Astrocyte of the spinal cord (primary cell): ENCODE measurements around the gene C1orf94.

Experiments used
- DNase-seq: peaks from one replicate; pipeline ENCODE4 v3.0.0; 2011; ENCODE audit warnings: low read depth, low spot score
- H3K4me3 ChIP-seq: 2 replicates; pipeline ENCODE4 v1.5.1; 2011; ENCODE audit warnings: low read depth, mild to moderate bottlenecking, low read length, moderate library complexity
- in situ Hi-C: cut with HindIII; loops from 2 replicates; pipeline ENCODE4 v1.10.0; 2017; ENCODE audit warnings: low sequenced_read_pairs
- TF ChIP-seq, protein P1 (sequence below): IDR thresholded peaks from 2 replicates; pipeline ENCODE4 v1.5.1; 2012; ENCODE audit warnings: low read depth, mild to moderate bottlenecking, low read length, inconsistent platforms

The C1orf94 gene

DNA sequence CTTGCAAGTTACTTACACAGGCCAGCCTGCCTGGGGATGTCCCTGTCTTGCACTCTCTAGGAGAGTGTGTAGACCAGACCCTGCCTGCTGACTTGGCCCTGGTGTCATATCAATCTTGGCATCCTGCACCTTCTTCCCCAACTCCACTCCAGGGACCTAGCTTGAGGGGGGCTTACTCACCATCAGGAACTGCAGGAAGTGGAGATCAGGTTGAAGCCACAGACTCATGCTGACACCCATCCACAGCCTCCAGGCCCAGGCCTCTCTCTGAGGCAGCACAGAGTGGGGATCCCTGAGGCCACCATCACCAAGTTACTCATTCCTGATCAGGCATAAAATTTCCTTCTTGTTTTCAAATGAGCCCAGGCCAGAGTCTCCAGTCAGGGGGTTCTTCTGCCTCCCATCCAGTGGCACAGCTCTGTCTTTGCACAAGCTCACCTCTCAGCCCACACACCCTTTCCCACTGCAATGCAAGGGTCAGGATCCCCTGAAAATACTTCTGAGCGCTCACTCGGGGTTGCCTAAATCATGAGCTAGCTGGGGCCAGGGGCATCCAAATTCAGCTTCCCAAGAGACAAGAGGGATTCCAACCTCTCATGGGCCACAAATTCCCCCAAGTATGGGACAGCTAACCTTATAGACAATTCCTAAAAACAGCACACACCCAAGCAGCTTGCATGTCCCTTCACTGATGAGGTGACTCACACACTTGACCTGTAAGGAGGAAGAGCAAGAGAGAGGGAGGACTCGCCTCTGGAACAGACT, 45.1 kb upstream of the C1orf94 start:
- no peak overlapping the region for H3K4me3 ChIP-seq
- TF ChIP-seq, protein P1, sequence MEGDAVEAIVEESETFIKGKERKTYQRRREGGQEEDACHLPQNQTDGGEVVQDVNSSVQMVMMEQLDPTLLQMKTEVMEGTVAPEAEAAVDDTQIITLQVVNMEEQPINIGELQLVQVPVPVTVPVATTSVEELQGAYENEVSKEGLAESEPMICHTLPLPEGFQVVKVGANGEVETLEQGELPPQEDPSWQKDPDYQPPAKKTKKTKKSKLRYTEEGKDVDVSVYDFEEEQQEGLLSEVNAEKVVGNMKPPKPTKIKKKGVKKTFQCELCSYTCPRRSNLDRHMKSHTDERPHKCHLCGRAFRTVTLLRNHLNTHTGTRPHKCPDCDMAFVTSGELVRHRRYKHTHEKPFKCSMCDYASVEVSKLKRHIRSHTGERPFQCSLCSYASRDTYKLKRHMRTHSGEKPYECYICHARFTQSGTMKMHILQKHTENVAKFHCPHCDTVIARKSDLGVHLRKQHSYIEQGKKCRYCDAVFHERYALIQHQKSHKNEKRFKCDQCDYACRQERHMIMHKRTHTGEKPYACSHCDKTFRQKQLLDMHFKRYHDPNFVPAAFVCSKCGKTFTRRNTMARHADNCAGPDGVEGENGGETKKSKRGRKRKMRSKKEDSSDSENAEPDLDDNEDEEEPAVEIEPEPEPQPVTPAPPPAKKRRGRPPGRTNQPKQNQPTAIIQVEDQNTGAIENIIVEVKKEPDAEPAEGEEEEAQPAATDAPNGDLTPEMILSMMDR = no peak
- in situ Hi-C loops = no loop called here
- no peak for DNase-seq

DNA sequence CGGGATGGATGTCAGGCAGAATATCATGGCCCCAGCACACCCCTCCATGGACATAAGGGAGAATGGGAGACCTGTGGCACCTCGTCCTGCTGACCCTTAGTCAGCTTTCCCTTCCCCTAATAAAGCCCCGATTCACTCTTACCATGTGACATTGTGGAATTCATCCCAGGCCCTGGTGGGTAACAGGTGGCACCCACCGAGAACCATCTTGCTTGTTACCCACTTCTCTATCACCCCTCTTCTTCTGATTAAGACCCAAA, 44.6 kb upstream of the C1orf94 start:
- in situ Hi-C loops = no loop called here
- DNase-seq = no peak
- TF ChIP-seq, protein P1 = no peak
- no peak overlapping the region for H3K4me3 ChIP-seq

DNA sequence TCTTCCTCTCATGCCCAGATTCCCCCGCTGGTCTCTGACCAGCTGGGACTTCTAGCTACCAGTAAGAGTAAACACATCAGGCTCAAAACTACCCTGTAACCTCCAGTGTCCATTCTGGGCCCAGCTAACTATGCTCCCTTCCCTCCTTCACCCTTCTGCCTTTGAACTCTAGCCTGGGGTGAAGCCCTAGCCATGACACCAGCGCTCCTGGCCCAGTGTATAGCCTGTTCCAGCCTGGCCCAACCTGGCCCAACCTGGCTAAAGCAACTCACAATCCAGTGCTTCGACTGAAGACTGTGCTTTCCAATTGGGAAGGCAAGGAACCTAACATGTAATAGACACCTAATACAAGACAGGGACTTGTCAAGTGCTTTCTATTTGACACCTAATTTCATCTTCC, 39.3 kb upstream of the C1orf94 start:
- TF ChIP-seq, protein P1 = no peak
- in situ Hi-C loops = no loop called here
- no peak for DNase-seq
- H3K4me3 ChIP-seq = no peak overlapping the region

DNA sequence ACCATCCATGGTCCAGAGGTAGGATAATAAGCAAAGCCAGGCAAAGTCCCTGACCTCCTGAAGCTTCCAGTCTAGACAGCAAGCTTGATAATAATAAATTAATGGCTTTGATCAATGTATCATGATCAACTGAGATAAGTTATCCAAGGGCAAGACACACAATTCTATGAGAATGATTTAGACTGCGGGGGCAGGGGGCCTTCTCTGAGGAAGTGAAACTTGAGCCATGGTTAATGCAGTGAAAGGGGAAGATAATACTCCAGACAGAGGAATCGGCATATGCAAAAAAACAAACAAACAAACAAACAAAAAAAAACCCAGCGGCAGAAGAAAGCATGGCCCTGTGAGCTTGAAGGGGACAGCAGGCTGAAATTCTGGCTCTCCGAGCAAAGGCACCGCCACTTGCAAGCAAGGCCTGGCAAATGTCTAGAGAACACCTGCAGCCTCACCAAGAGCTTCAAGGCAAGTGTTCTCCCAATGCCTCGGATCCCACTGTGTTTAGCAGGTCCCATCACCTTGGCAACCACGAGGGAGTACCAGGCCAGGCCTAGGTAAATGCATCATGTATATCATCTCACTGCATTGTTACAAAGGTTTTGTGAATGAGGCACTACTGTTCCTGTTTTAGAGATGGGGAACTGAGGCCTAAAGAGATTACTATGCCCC, 36.6 kb upstream of the C1orf94 start:
- no peak for DNase-seq
- in situ Hi-C loops = no loop called here
- no peak overlapping the region for H3K4me3 ChIP-seq
- TF ChIP-seq, protein P1 = no peak

DNA sequence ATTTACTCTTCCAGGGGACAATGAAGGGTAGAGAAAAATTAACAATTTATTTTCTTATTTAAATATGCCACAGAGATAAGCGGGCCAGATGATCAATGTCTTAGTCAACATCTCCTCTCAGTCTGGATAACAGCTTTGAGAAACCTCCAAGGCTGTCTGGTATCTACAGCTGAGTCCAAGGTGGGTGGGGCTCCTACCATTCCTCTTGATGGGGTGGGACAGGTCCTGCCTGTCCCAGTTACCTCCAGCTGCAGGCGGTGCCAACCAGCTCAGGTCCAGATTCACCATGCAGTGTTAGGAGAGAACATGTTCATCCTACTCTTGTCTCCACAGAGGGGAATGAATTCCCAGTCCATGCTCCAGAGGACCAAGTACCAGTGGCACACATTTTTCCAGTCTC, 32.7 kb upstream of the C1orf94 start:
- in situ Hi-C loops = no loop called here
- DNase-seq = no peak
- no peak overlapping the region for H3K4me3 ChIP-seq
- TF ChIP-seq, protein P1 = no peak

DNA sequence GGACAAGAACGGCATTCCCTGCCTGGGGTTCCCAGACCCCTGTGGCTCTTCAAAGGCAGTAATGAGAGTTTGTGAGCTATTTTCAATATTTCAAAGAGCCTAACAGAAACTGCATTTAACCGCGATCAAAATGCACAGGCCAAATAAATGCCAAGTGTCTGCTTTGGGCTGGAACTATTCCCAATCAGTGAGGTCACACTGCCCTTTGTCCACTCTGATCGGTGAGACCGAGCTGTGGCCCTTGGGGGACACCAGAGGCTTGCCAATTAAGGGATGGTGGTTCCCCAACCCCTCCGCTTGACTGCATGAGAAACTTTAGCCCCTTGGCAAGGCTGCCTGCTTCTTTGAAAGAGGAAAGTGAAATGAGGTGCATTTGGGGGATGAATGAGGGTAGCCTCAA, 31.9 kb upstream of the C1orf94 start:
- no peak for DNase-seq
- TF ChIP-seq, protein P1 = no peak
- in situ Hi-C loops = no loop called here
- no peak overlapping the region for H3K4me3 ChIP-seq
